SK-MEL-5 (cell line): Measurements from ENCODE around the gene ZNF618. TPM values are rescaled to one million over a fixed set of nuclear protein-coding genes. Genes with fewer than 3 reads are reported as not detected.

ENCODE experiments used
- DNase-seq: peaks from one replicate; pipeline ENCODE4 v3.0.0-alpha.2; 2016; ENCODE audit warnings: low read depth, low spot score
- in situ Hi-C: cut with HindIII; loops from 2 replicates; pipeline ENCODE4 v1.10.0; 2016; ENCODE audit warnings: low sequenced_read_pairs, high pct_unique_total_duplicates, low pct_unique_long_range_greater_than_20kb
- total RNA-seq: library from RNA; depleted of rRNA; stranded (reverse); fragments of >200 nt; shearing (Covaris generic); gene quantifications from 2 replicates; pipeline ENCODE4 v1.2.3, GENCODE V29; 2014

ZNF618 gene
- total RNA-seq, 1 experiment from 2014 or later = 2.2 TPM

DNA sequence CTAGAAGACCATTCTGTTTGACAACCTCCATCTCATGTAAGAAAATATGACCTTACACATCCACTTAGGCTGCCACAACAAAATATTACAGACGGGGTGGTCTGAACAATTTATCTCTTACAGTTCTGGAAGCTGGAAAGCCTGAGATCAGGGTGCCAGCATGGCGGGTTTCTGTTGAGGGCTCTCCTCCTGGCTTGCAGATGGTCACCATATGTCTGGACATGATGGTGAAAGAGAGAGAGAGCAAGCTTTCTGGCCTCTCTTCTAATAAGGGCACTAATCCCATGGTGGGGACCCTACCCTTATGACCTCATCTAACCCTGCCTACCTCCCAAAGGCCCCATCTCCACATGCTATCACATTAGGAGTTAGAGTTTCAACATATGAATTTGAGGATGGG, 136.0 kb downstream of the ZNF618 start:
- in situ Hi-C loops = no loop called here
- no peak for DNase-seq

DNA sequence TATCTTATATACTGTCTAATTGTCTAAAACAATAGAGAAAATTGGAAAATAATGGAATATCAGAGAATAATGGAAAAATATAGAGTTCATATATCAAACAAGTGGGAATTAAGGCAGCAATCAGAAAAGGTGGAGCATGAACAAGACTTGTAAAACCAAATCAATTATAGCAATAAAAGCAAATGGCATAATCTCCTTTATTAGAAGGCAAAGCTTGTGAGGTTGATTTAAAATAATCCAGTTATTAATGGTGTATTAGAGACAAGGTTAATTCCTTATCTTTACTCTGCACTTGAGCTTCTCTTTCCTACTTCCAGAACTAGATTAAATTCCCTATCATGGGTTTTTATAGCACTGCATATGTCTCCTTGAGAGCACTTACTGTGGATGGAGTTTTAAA, 137.9 kb downstream of the ZNF618 start:
- no peak for DNase-seq
- in situ Hi-C loops = no loop called here

GRCh38 chr9:114015607-114016006, 139.5 kb downstream of the ZNF618 start:
- no peak for DNase-seq

DNA sequence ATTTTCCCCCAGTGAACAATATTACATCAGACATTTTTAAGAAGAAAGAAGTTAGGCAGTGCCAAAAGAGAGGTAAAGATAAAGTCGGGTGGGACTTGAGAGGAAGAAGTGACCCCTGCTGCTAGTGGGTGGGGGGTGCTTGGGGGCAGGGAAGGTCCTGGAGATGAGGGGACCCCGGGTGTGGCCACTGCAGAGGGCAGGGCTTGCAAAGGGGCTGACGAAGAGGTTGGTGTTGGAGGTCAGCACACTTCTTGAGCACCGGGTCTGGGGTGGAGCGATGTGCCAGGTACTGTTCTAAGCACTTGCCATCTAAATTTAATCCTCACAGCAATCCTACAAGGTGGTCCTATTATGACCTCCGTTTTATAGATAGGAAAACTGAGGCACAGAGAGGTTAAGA, 140.0 kb downstream of the ZNF618 start:
- DNase-seq = no peak
- in situ Hi-C loops = no loop called here

More at GRCh38 chr9:114015607-114016006, 139.5 kb downstream of the ZNF618 start:
- in situ Hi-C loops = no loop called here

GRCh38 chr9:114016629-114017423, 140.7 kb downstream of the ZNF618 start:
- no peak for DNase-seq
- in situ Hi-C loops = no loop called here

- DNase-seq = no peak
- in situ Hi-C loops = no loop called here
Measured at GRCh38 chr9:114017741-114018715, 141.9 kb downstream of the ZNF618 start.

GRCh38 chr9:114021578-114021977, 145.5 kb downstream of the ZNF618 start:
- in situ Hi-C loops = no loop called here
- DNase-seq = no peak

- in situ Hi-C loops = no loop called here
- no peak for DNase-seq
Measured at GRCh38 chr9:114023961-114024360, 147.9 kb downstream of the ZNF618 start.

DNA sequence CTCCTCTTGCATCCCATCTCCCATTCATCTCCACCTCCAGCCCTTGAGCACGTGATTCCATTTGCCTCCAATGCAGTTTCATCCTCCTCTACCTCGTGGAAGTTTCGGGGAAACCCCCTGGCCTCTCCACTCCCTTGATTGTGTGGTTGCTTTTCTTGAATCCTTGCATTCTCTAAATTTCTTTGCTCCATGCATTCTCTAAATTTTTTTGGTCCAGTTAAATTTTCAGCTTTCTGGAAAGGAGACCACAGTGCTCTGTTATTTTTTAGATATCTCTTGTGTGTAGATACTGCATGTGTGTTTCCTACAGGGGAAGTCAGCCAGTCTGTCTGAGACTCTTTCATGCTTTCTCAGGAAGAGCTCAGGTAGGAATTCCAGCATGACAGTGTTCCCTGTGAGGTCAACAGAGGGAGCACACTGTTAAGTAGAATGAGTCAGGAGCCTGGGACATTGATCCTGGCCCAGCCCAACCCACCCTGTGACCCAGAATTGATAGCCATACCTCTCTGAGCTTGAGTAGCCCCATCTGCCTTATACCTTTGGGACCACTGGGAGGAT, 149.2 kb downstream of the ZNF618 start:
- in situ Hi-C loops = no loop called here
- DNase-seq = no peak

DNA sequence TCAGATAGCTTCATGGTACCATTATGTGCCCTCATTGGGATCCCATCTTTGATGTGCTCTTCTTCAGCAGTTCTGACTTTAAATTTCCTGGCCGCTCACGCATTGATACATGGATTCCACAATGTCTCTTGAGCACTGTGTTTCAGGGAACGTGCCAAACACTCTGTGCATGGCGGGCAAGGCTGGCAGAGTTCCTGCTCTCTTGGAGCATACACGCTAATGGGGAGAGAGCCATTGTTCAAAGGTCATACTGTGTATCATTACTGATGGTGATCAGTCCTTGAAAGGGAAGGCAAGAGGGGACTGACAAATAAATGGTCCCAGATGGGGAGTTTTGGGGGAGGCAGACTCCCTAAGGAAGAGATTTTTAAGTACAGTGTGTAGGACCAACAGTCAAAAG, 149.7 kb downstream of the ZNF618 start:
- no peak for DNase-seq
- in situ Hi-C loops = no loop called here

DNA sequence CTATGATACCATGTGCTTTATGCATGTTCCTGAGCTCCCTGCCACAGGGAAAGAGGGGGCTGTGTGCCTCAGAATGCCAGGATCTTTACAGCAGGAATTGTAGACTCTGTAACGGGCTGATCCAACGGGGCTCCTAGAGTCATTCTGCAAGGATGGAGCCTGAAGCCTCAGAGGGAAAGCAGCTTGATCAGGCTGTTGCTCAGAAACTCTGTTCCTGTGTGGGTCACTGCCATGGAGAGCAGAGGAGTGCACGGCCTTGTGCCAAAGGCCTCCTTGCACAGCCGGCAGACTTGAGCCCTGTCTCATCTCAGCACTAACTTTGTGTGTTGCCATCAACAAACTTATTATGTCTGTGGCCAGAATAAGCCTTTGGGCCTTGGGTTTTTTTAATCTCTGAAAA, 150.2 kb downstream of the ZNF618 start:
- in situ Hi-C loops = no loop called here
- DNase-seq = no peak

- DNase-seq = no peak
- in situ Hi-C loops = no loop called here
Measured at GRCh38 chr9:114027159-114027862, 151.2 kb downstream of the ZNF618 start.

DNA sequence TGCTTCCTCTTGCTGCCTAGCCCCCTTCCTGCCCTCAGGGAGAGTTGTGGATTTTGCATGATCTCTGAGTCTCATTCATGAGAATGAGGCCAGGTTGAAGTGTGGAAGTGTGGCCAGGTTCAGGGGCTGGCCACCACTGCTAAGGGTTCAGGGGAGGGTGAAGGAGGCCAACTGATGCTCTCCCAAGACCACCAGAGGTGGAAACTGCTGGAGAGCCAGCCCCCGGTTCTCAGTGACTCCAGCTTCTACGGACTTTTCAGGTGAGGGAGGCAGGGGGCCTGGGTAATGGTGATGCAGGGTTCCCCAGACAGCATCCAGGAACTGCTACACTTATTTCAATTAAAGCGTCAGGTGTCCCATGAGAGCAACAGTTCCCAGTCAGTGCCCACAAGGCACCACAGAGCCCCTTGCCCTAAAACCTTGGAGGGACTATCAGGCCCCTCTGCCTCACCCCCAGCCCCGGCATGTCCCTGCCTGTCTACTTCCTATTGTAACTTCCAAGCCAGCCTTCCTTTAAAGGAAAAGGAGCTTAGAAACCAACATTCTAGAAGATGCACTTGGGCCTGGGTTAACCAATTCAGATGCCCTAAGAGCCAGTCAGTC, 151.9 kb downstream of the ZNF618 start:
- DNase-seq = no peak
- in situ Hi-C loops = no loop called here

GRCh38 chr9:114028646-114029045, 152.5 kb downstream of the ZNF618 start:
- no peak for DNase-seq
- in situ Hi-C loops = no loop called here

- in situ Hi-C loops = no loop called here
Measured at GRCh38 chr9:114029311-114030170, 153.4 kb downstream of the ZNF618 start.

GRCh38 chr9:114030364-114030763, 154.3 kb downstream of the ZNF618 start:
- no peak for DNase-seq
- in situ Hi-C loops = no loop called here

More at GRCh38 chr9:114029311-114030170, 153.4 kb downstream of the ZNF618 start:
- no peak for DNase-seq
